OCI-LY1 (cell line): ENCODE data around the gene CHRD.

Experiments used
- H2AFZ ChIP-seq: fragments of 200-600 bp; sonication (generic), shearing (Covaris generic); 2 replicates; pipeline ENCODE4 v1.6.0; 2014; ENCODE audit warnings: antibody characterized with exemption, mild to moderate bottlenecking, low read length
- H3F3A ChIP-seq: fragments of 200-600 bp; sonication (generic), shearing (Covaris generic); 2 replicates; pipeline ENCODE4 v1.6.0; 2014; ENCODE audit warnings: mild to moderate bottlenecking, antibody characterized with exemption, low read length, moderate library complexity; ENCODE audit not compliant: insufficient read depth
- H3K27ac ChIP-seq: fragments of 200-600 bp; sonication (generic); 2 replicates; pipeline ENCODE4 v1.5.1; 2014; ENCODE audit warnings: low read length, mixed run types, mild to moderate bottlenecking, low read depth; ENCODE audit not compliant: poor library complexity, severe bottlenecking
- H3K27me3 ChIP-seq: fragments of 200-600 bp; sonication (generic); 2 replicates; pipeline ENCODE4 v1.6.0; 2014; ENCODE audit warnings: antibody characterized with exemption, mild to moderate bottlenecking, low read length, moderate library complexity; ENCODE audit not compliant: insufficient read depth
- H3K36me3 ChIP-seq: fragments of 200-600 bp; sonication (generic); 2 replicates; pipeline ENCODE4 v1.6.1; 2014; ENCODE audit warnings: mild to moderate bottlenecking, antibody characterized with exemption, low read length, moderate library complexity, mixed read lengths; ENCODE audit not compliant: insufficient read depth
- H3K4me1 ChIP-seq: fragments of 200-600 bp; sonication (generic); 2 replicates; pipeline ENCODE4 v1.5.1; 2014; ENCODE audit warnings: mild to moderate bottlenecking, low read length, moderate library complexity; ENCODE audit not compliant: insufficient read depth, severe bottlenecking
- H3K4me2 ChIP-seq: fragments of 200-600 bp; sonication (generic), shearing (Covaris generic); 2 replicates; pipeline ENCODE4 v1.6.1; 2014; ENCODE audit warnings: low read length
- H3K4me3 ChIP-seq: fragments of 200-600 bp; sonication (generic); 2 replicates; pipeline ENCODE4 v1.5.1; 2014; ENCODE audit warnings: low read length, low read depth, mild to moderate bottlenecking, mixed read lengths; ENCODE audit not compliant: poor library complexity, severe bottlenecking
- H3K79me2 ChIP-seq: fragments of 200-600 bp; shearing (Covaris generic); 2 replicates; pipeline ENCODE4 v1.6.1; 2016; ENCODE audit warnings: mixed run types, low read length, mixed read lengths; ENCODE audit not compliant: insufficient read depth
- H3K9ac ChIP-seq: fragments of 200-600 bp; sonication (generic), shearing (Covaris generic); 2 replicates; pipeline ENCODE4 v1.6.1; 2014; ENCODE audit warnings: mild to moderate bottlenecking, low read length, mixed read lengths
- H3K9me2 ChIP-seq: fragments of 200-600 bp; sonication (generic), shearing (Covaris generic); 2 replicates; pipeline ENCODE4 v1.6.1; 2014; ENCODE audit warnings: low read depth, mild to moderate bottlenecking, low read length, mixed read lengths
- H3K9me3 ChIP-seq: fragments of 200-600 bp; shearing (Covaris generic); 2 replicates; pipeline ENCODE4 v1.6.1; 2014; ENCODE audit warnings: low read length, mixed read lengths
- H4K20me1 ChIP-seq: fragments of 200-600 bp; sonication (generic), shearing (Covaris generic); 2 replicates; pipeline ENCODE4 v1.6.0; 2016; ENCODE audit warnings: mild to moderate bottlenecking, low read length; ENCODE audit not compliant: insufficient read depth
- CTCF ChIP-seq: fragments of 200-600 bp; sonication (generic), shearing (Covaris generic); IDR thresholded peaks from 2 replicates; pipeline ENCODE4 v1.5.1; 2017; ENCODE audit warnings: mild to moderate bottlenecking, antibody characterized with exemption, low read length, moderate library complexity, mixed read lengths
- EZH2 ChIP-seq: fragments of 200-600 bp; sonication (generic), shearing (Covaris generic); IDR thresholded peaks from 2 replicates; pipeline ENCODE4 v1.8.0; 2017; ENCODE audit warnings: borderline replicate concordance, mixed run types, mild to moderate bottlenecking, antibody characterized with exemption, low read length, moderate library complexity, mixed read lengths

CHRD gene

GRCh38 chr3:184384856-184385422, 5.1 kb downstream of the CHRD start:
- Histone ChIP-seq H2AFZ (no peak overlapping the region), H3K4me2 (no peak overlapping the region), H3K79me2 (no peaks in the 10 kb centered on the region), H3K9me2 (no peaks in the 10 kb centered on the region), H3K9ac (no peak overlapping the region), H3K9me3 (no peaks in the 10 kb centered on the region), H4K20me1 (no peaks in the 10 kb centered on the region), H3K4me1 (no peaks in the 10 kb centered on the region), H3K4me3 (no peak overlapping the region), H3K36me3 (no peaks in the 10 kb centered on the region), H3K27ac (no peak overlapping the region), H3F3A (no peaks in the 10 kb centered on the region), H3K27me3 (peaks cover 8% of the 10 kb centered on the region; the same call in 1 of the 2 replicates)
- TF ChIP-seq CTCF (no peak), EZH2 (no peak)

- Histone ChIP-seq H4K20me1 (no peaks in the 10 kb centered on the region), H3K9me2 (no peaks in the 10 kb centered on the region), H3K9me3 (no peaks in the 10 kb centered on the region), H3K4me1 (no peaks in the 10 kb centered on the region), H3K36me3 (no peaks in the 10 kb centered on the region), H3K9ac (no peak overlapping the region), H3K27ac (no peak overlapping the region), H3K27me3 (peaks cover 8% of the 10 kb centered on the region; the same call in 1 of the 2 replicates), H3F3A (no peaks in the 10 kb centered on the region), H3K4me2 (no peak overlapping the region), H3K4me3 (no peak overlapping the region), H3K79me2 (no peaks in the 10 kb centered on the region), H2AFZ (no peak overlapping the region)
- no peak for TF ChIP-seq EZH2
- no peak for TF ChIP-seq CTCF
These were observed 6.4 kb downstream of the CHRD start for GRCh38 chr3:184386047-184386806.

- no peaks in the 10 kb centered on the region for H3F3A ChIP-seq
- no peak overlapping the region for H3K4me3 ChIP-seq
- H2AFZ ChIP-seq, result no peak overlapping the region
- H3K4me2 ChIP-seq, result no peak overlapping the region
- H3K4me1 ChIP-seq, result no peaks in the 10 kb centered on the region
- H4K20me1 ChIP-seq, result no peaks in the 10 kb centered on the region
- no peaks in the 10 kb centered on the region for H3K9me2 ChIP-seq
- H3K79me2 ChIP-seq, result no peaks in the 10 kb centered on the region
- no peak overlapping the region for H3K27ac ChIP-seq
- TF ChIP-seq EZH2 (no peak), CTCF (no peak)
- no peaks in the 10 kb centered on the region for H3K36me3 ChIP-seq
- no peaks in the 10 kb centered on the region for H3K9me3 ChIP-seq
- H3K27me3 ChIP-seq, result peaks cover 8% of the 10 kb centered on the region; the same call in 1 of the 2 replicates
- H3K9ac ChIP-seq, result no peak overlapping the region
These were observed 7.4 kb downstream of the CHRD start for GRCh38 chr3:184387174-184387714.
